NCI-H1694 treated with DMSO at 0.1 percent for 48 hours (cell line): Measurements from ENCODE around the gene KIF2C.
"Not testable (repeated sequence)": the region's sequence is repeated elsewhere in the genome, so short reads cannot be mapped to it uniquely, and the experiment has no call there.

ENCODE experiments used
- DNase-seq: peaks from one replicate; lab custom pipeline; 2025; lab: John Stamatoyannopoulos, UW

Gene KIF2C

DNA sequence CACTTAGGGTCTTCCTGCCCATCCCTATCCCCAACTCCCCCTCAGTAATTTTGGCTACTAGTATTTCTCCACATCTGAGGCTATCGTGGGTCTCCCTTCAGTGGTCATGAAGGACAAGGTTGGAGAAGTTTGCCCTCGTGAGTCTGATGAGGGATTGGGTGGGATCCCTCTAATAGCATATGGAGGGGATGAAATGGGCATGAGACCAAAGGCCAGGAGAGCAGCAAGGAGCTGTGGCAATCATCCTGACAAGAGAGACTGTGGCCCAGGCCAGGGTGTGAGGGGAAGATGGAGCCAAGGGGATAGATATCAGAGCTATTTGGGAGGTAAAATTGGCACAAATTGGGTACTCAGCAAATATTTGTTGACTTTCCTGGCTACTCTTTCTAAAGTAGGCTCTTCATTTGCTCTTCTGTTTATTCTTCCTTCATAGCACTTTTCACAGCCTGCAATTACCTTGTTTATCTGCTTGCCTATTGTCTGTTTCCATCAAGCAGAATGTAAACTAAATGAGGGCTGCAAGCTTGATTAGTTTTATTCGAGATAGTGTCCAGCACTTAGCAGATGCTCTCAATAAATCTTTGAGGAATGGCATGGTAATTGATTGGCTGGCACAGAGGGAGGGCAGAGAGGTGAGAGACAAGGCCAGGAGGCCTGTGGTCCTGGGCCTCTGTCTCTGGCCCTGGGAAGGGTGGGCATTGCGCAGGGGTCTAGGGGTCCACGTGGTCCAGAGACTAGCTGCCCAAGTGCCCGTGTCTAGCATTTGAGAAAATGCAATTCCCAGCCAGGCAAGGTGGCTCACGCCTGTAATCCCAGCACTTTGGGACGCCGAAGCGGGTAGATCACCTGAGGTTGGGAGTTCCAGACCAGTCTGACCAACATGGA, 59.1 kb downstream of the KIF2C start:
- no peak for DNase-seq

DNA sequence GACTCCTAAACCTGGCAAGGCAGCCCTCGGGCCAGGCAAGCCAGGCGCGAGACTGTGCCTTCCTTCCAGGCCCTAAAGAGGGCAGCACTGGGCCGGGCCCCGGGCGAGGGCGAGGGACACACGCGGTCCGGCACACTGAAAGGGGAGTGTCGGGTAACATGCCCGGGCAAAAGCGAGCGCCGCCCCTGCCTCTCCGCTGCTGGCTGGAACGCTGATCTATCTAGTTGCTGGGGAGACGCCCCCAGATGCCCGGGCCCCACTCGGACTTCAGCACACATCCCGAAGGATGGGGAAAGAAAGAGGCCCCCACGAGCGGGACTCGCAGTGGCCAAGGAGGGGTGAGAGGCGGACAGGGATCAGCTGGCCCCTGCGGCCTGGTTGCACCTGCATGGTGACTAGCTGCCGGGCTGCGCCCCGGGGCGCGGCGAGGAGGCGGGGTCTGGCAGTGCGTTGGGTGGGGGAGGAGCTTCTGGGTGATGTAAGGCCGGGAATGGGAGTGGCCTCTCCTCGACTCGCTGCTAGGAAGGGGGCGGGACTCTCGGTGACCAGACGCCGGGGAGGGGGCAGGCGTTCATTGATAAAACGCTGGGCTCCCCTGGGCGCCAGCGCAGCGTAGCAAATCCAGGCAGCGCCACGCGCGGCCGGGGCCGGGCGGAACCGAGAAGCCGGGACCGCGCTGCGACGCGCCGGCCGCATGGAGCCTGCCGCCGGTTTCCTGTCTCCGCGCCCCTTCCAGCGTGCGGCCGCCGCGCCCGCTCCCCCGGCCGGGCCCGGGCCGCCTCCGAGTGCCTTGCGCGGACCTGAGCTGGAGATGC, 60.3 kb downstream of the KIF2C start, which contains the start of gene PLK3:
Gene PLK3, plus strand, starts transcription at position 608 of the 815 bp plus-strand sequence. Its CDS starts 87 bp downstream, at position 695.
- peak; percentile 97 for DNase-seq

DNA sequence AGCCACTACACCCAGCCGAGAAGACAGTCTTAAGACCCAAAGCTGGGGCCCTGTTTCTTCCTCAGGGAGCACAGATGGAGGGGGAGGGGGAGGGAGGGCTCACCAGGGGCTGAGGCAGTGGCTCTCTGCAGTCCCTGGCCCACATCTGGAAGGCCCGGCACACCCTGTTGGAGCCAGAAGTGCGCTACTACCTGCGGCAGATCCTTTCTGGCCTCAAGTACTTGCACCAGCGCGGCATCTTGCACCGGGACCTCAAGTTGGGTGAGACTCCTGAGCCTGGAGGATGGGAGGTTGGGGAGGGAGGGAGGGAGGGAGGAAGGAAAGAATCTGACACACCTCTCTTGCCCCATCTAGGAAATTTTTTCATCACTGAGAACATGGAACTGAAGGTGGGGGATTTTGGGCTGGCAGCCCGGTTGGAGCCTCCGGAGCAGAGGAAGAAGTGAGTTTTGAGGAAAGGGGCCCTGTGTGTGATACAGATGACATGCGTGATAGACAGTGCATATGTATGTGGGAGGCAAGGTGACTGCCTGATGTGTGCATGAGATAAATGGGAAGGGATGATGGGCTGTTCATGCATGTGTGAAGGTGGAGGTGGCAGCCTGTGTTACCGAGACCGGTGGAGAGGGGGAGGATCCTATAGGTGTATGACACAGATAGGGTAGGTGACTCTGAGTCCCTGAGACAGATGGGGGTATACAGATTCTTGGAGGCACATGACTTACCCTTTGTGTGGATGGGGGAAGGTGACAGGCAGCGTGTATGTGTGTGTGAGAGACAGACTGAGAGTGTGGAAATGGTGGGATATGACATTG, 62.1 kb downstream of the KIF2C start:
- DNase-seq, result peak; percentile 47

DNA sequence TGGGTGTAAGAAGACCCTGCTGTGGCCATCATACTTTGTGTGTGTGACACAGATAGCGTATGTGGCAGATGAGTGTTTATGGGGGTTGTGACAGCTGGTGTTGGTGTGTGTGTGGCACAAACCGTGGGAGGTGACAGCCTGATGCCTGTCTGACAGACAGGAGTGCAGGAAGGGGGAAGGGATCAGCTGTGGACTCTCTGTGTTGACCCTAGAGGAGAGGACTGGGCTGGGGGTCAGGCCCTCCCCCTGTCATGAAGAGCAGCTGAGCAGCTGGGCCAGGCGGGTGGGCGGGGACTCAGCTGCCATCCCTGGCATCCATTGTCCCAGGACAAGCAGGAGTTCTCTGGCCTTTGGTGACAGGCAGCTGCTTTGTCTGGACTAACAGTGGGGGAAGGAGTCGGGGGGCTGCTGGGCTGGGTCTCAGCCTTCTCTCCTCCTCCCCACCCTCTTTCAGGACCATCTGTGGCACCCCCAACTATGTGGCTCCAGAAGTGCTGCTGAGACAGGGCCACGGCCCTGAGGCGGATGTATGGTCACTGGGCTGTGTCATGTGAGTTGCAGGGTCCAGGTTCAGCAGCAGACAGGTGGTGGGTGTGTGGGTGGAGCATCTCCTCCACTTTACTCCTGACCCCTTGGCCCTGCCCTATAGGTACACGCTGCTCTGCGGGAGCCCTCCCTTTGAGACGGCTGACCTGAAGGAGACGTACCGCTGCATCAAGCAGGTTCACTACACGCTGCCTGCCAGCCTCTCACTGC, 62.8 kb downstream of the KIF2C start:
- DNase-seq, result no peak

DNA sequence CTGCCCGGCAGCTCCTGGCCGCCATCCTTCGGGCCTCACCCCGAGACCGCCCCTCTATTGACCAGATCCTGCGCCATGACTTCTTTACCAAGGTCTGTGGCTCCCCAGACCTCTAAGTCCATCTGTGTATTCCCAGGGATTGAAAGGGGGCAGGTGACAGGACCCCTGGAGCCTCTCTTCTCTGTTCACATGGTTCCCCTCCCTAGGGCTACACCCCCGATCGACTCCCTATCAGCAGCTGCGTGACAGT, 63.4 kb downstream of the KIF2C start:
- DNase-seq, result no peak

DNA sequence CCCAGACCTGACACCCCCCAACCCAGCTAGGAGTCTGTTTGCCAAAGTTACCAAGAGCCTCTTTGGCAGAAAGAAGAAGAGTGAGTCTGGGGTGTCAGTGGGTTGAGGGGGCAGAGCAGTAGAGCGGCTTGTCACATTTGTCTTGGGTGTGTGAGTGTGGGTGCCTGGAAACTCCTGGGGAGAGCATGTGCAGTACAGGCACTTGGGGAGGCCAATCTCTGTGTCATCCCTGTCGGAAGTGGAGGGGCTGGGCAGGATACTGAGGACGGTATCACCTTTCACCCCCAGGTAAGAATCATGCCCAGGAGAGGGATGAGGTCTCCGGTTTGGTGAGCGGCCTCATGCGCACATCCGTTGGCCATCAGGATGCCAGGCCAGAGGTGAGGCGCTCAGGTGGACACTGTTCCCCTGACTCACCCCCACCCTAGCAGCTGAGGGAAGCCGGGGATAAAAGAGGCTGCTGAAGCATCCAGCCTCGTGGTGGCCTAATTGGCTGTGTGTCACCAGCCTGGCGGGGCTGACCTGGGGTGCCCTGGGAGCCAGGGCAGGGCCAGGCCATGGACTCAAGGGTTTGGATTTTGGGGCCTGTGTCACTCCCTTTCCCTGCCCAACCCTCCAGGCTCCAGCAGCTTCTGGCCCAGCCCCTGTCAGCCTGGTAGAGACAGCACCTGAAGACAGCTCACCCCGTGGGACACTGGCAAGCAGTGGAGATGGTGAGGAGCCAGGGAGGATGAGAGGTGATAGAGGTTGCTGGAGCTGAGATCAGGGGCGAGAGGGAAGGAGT, 63.9 kb downstream of the KIF2C start:
- no peak for DNase-seq

DNA sequence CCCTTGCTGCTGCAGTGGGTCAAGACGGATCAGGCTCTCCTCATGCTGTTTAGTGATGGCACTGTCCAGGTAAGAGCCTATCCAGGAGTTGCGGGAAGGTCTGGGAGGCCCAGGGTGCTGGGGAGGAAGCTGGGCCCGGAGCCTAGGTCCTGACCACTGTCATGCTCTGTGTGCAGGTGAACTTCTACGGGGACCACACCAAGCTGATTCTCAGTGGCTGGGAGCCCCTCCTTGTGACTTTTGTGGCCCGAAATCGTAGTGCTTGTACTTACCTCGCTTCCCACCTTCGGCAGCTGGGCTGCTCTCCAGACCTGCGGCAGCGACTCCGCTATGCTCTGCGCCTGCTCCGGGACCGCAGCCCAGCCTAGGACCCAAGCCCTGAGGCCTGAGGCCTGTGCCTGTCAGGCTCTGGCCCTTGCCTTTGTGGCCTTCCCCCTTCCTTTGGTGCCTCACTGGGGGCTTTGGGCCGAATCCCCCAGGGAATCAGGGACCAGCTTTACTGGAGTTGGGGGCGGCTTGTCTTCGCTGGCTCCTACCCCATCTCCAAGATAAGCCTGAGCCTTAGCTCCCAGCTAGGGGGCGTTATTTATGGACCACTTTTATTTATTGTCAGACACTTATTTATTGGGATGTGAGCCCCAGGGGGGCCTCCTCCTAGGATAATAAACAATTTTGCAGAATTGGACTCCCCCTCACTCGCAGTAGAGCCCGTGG, 65.8 kb downstream of the KIF2C start:
- no peak for DNase-seq

DNA sequence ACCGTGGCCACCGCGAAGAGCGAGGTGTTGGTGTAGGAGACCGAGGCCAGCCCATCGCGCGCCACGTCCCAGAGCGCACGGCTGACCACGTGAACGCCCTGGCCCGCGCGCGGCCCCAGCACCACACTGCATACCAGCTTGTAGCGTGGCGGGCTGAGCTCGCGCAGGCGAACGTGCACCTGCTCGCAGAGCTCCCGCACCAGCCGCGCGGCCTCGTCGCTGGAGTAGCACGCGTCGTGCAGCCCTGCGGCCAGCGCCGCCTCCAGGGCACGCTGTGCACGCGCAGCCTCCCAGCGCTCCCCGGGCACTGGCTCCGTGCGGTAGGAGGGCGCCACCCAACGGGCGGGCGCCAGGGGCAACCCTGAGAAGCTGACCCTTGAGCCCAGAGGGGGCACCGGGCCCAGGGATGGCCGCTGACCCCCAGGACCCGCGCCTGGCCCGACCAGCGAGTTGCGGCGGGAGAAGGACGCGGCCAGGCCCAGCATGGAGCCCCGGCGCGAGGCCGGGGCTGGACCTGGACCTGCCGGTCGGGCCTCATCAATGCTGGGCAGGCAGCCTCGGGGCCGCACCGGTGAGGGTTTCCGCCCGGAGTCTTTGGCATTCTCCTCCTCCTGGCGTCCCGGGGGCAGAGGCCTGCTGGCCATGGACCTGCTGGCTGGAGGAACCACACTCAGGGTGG, 66.5 kb downstream of the KIF2C start:
- no peak for DNase-seq

DNA sequence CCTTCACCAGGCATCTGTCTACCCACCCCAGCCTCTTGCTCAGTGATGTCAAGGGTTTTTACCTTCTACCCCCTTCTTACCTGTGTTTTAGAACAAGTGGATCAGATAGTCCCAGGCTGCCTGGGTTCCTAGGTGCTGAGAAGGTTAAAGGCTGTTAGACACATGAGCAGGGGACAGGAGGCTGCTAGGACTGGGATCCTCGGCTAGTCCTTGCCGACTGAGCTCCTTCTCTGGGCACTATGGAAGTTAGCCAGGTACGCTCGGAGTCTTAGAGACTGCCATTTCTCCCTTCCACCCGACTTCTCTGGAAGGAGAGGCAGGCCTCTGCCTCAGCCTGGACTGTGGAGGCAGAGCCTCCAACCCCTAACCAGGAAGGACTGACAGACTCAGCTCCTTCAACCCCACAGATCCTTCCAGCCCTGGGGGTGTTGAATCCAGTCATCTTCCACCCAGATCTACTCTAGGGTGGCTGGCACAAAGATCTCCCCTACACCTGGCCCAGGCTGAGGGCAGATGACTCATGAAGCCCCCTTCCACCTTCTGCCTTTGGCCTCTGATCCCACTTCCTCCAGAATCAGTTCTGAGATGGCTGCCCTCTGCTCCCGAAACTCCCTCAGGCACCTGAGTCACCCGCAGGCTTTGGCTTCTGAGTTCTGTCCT, 67.2 kb downstream of the KIF2C start, which contains the start of gene DYNLT4:
Gene DYNLT4, minus strand, starts transcription at position 648 of the 660 bp plus-strand sequence. CDS start 683 bp downstream, outside the sequence.
- DNase-seq, result no peak

DNA sequence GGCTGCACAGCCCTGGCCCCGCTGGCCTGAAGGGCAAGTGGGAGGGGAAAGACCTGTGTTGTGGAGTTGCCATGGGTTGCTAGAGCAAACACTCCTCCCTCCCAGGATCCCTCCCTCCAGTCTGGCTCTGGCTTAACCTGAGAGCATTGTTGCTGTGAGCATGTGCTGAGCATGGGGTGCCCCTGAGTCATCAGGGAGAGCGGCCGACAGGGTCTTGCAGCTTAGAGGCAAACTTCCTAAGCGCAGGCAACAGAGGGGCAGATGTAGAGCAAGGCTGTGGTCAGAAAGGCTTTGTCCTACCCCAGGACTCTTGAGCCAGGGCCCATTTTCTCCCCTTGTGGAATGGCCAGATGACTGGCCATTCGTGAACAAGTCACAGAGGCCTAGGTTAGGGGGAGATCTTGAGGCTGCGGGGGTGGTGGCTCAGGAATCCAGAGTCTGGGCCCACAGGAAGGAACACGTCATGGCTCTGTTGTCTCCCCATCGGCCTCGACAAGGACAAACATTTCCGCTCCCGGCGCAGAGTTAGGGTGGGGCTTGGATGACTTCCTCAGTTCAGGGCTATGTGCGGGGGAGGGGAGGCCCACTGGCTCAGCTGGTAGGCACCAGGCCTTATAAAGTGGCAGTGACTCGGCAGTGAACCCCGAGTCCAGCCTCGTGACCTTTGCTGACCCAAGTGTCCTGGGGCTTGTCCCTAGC, 67.9 kb downstream of the KIF2C start:
- no peak for DNase-seq

DNA sequence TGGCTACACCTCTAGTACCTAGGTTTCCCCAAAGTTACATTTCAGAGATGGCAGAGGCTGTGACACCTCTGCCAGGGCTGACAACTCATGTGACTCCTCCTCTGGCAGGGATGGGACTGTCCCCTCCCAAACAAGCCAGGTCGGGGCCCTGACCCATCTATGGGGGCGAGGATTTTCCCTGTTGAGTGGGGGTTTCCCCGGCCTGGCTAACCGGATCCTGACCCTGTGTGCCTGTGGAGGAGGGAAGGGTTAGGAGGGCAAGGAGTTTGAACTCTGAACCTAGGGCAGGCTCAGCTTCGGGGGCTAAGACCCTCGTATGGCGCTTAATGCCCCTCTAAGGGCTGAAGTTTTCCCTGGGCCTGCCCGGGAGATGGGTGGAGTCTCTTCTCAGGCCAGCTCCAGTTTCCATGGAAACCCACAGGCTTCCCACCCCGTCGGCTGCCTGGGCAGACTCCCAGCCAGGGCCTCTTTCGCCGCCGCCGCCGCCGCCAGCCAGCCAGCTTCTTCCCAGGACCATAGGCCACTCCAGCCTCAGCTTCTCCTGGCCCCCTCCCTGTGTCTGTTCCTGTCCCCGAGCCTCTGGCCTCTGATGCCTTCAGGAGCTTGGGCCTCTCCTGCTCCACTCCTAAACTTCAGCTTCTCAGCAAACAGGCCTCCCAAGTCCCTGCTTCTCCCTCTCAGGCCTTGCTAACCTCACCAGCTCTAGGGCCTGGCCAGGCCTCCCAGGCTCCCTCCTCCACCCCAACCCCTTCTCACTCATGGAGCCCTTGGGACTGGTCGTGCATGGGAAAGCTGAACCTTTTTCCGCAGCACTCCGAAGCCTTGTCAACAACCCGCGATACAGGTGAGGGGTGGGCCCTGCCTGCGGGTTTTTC, 68.7 kb downstream of the KIF2C start, which contains the start of gene BTBD19:
Gene BTBD19, plus strand, starts transcription at position 461 of the 875 bp plus-strand sequence. Its CDS starts 298 bp downstream, at position 759.
- no peak for DNase-seq

DNA sequence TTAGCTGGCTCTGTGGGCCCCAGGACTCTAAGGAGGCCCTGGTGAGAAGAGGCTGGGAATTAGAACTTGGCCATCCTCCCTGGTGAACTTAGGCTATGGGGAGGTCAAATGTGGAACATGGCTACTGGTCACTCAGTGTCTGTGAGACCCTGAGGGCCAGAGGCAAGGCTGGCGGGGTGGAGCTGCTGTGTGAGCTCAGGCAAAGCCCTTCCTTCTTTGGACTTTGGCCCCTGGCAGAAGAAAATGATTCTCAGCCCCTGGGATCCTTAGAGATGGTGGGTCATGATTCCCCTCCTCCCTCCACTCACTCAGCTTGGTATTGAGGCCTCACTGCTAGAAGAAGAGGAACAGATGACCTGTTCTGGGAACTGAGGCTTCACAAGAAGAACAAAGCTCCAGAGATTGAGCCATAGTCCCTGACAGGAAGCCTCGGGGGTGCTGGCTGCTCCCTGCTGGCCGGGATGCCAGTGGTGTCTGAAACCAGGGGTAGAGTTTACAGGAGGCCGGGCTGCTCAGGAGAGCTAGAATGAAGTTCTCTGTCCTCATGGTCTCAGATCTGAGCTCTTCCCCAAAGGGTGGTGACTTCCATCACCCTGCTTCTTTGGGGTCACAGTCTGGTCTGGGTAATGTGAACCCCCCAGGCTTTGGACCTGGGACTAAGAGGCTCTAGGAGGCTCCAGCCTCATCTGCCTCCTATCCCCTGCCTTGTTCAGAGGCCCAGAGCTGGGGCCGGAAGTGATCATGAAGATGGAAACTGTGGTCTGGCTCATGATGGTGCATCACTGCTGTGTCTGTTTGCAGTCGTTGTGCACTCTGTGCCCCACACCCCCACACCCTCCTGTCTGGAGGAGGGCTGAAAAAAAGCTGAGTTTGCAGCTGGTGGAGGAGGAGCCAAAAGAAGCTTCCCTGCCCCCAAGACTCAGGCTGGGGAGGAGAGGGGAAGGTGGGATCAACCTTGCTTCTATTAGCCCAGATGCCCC, 69.6 kb downstream of the KIF2C start:
- DNase-seq, result no peak

DNA sequence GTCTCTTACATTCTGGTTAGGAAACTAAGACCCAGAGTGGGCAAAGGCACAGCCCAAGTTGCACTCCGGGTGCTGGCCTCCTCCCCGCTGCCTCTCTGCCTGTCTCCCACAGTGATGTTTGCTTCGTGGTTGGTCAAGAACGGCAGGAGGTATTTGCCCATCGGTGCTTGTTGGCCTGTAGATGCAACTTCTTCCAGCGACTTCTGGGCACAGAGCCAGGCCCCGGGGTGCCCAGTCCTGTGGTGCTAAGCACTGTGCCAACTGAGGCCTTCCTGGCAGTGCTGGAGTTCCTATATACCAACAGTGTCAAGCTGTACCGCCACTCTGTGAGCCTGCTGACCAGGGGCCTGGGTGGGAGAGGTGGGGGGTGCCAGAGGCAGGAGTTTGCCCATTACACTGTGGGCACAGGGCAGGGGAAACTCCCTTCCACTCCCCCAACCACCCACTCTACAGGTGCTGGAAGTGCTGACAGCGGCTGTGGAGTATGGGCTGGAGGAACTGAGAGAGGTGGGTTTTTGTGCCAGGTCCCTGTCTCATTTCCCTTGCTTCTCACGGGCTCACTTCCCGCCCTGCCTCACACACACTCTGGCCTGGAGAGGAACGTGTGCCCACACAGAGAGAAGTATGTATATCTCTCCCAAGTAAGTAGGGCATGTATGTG, 70.6 kb downstream of the KIF2C start:
- no peak for DNase-seq

DNA sequence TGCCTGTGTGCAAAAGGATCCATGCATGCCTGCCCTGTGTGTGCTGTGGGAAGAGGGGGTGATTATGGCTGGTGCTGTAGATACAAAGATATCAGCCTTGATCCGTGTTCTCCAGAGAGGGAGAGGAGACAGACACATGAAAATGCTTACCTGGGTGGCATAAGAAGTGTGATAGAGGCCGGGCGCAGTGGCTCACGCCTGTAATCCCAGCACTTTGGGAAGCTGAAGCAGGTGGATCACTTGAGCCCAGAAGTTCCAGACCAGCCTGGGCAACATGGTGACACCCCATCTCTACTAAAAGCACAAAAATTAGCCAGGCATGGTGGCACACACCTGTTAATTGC, 71.1 kb downstream of the KIF2C start:
- DNase-seq, result not testable (repeated sequence)

DNA sequence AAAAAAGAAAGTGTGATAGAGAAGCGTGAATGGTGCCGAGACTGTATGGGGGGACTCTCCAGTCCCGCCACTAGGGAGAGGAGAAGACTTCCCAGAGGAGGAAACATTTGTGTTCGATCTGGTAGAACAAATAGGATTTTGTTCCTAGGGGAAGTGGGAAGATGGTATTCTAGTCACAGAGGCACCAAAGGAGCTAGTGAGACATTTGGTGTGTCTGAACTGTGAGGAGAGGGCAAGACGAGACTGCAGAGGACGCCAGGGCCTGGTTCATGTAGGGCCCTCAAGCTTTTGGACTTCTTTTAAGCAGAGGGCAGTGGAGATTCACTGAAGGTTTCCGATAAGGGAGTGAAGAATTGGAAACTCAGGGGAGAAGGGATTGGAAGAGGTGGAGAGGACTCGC, 71.6 kb downstream of the KIF2C start:
- no peak for DNase-seq
